H9 (cell line): Measurements from ENCODE around the gene MROH2B. TPM values are rescaled to one million over a fixed set of nuclear protein-coding genes. Genes with fewer than 3 reads are reported as not detected.

Experiments used
- DNase-seq: peaks from one replicate; pipeline ENCODE4 v3.0.0-alpha.2; 2017
- H2AFZ ChIP-seq: one replicate; pipeline ENCODE4 v1.6.1; 2013; ENCODE audit warnings: mild to moderate bottlenecking, low read length, control low read depth, moderate library complexity
- H2AK5ac ChIP-seq: 2 replicates; pipeline ENCODE4 v1.6.1; 2013; ENCODE audit warnings: low read length, control low read depth, mixed read lengths; ENCODE audit not compliant: insufficient read length
- H2BK120ac ChIP-seq: one replicate; pipeline ENCODE4 v1.6.1; 2013; ENCODE audit warnings: low read depth, mild to moderate bottlenecking, low read length, control low read depth, inconsistent platforms; ENCODE audit not compliant: poor library complexity, severe bottlenecking
- H2BK12ac ChIP-seq: 2 replicates; pipeline ENCODE4 v1.6.1; 2013; ENCODE audit warnings: low read length, control low read depth, mixed read lengths, low read depth; ENCODE audit not compliant: insufficient read length
- H2BK15ac ChIP-seq: 2 replicates; pipeline ENCODE4 v1.6.1; 2013; ENCODE audit warnings: low read depth, low read length, control low read depth
- H2BK20ac ChIP-seq: one replicate; pipeline ENCODE4 v1.6.1; 2013; ENCODE audit warnings: low read depth, mild to moderate bottlenecking, low read length, control low read depth, inconsistent platforms; ENCODE audit not compliant: poor library complexity, severe bottlenecking
- H2BK5ac ChIP-seq: 2 replicates; pipeline ENCODE4 v1.6.1; 2013; ENCODE audit warnings: low read length, control low read depth, mixed read lengths; ENCODE audit not compliant: insufficient read length
- H3K14ac ChIP-seq: 2 replicates; pipeline ENCODE4 v1.6.1; 2013; ENCODE audit warnings: low read length, control low read depth; ENCODE audit not compliant: insufficient read depth
- H3K18ac ChIP-seq: 2 replicates; pipeline ENCODE4 v1.6.1; 2013; ENCODE audit warnings: low read depth, mild to moderate bottlenecking, mixed read lengths, low read length, control low read depth; ENCODE audit not compliant: insufficient read length
- H3K23ac ChIP-seq: 2 replicates; pipeline ENCODE4 v1.6.1; 2013; ENCODE audit warnings: low read length, control low read depth, mixed read lengths, low read depth; ENCODE audit not compliant: insufficient read length
- H3K23me2 ChIP-seq: 2 replicates; pipeline ENCODE4 v1.6.1; 2013; ENCODE audit warnings: low read depth, mild to moderate bottlenecking, mixed read lengths, low read length, control low read depth; ENCODE audit not compliant: insufficient read length, poor library complexity, severe bottlenecking
- H3K27ac ChIP-seq: 2 replicates; pipeline ENCODE4 v1.5.1; 2013; ENCODE audit warnings: low read length, control low read depth, mixed read lengths, low read depth; ENCODE audit not compliant: insufficient read length
- H3K27me3 ChIP-seq: 2 replicates; pipeline ENCODE4 v1.6.1; 2013; ENCODE audit warnings: low read length, control low read depth, inconsistent platforms; ENCODE audit not compliant: insufficient read depth
- H3K4ac ChIP-seq: 2 replicates; pipeline ENCODE4 v1.6.1; 2013; ENCODE audit warnings: low read depth, mild to moderate bottlenecking, control low read depth, inconsistent platforms, low read length, moderate library complexity
- H3K4me1 ChIP-seq: 2 replicates; pipeline ENCODE4 v1.6.1; 2013; ENCODE audit warnings: low read length, control low read depth, inconsistent platforms; ENCODE audit not compliant: insufficient read depth
- H3K4me2 ChIP-seq: 2 replicates; pipeline ENCODE4 v1.6.1; 2013; ENCODE audit warnings: low read length, control low read depth, mixed read lengths; ENCODE audit not compliant: insufficient read length, insufficient read depth
- H3K56ac ChIP-seq: 2 replicates; pipeline ENCODE4 v1.6.1; 2013; ENCODE audit warnings: low read depth, mild to moderate bottlenecking, mixed read lengths, low read length, control low read depth; ENCODE audit not compliant: insufficient read length
- H3K79me1 ChIP-seq: 2 replicates; pipeline ENCODE4 v1.6.1; 2013; ENCODE audit warnings: low read depth, mild to moderate bottlenecking, moderate library complexity, low read length, control low read depth, inconsistent platforms; ENCODE audit not compliant: insufficient read depth, poor library complexity, severe bottlenecking
- H3K79me2 ChIP-seq: 2 replicates; pipeline ENCODE4 v1.6.1; 2013; ENCODE audit warnings: low read length, control low read depth, inconsistent platforms; ENCODE audit not compliant: insufficient read depth
- H3K9ac ChIP-seq: 2 replicates; pipeline ENCODE4 v1.6.1; 2013; ENCODE audit warnings: low read length, control low read depth, mixed read lengths; ENCODE audit not compliant: insufficient read length; ENCODE audit errors: extremely low read depth
- H3K9me3 ChIP-seq: one replicate; pipeline ENCODE4 v1.6.1; 2013; ENCODE audit warnings: low read depth, low read length, inconsistent platforms; ENCODE audit not compliant: control insufficient read depth
- H3T11ph ChIP-seq: one replicate; pipeline ENCODE4 v1.6.1; 2013; ENCODE audit warnings: mild to moderate bottlenecking, low read length, control low read depth, inconsistent platforms
- H4K20me1 ChIP-seq: one replicate; pipeline ENCODE4 v1.6.1; 2013; ENCODE audit not compliant: control insufficient read depth, insufficient read length, insufficient read depth
- H4K5ac ChIP-seq: 2 replicates; pipeline ENCODE4 v1.6.1; 2013; ENCODE audit warnings: low read depth, mild to moderate bottlenecking, mixed read lengths, low read length, control low read depth; ENCODE audit not compliant: insufficient read length
- H4K8ac ChIP-seq: replicated peaks from 2 replicates; pipeline ENCODE4 v1.6.1; 2013; ENCODE audit warnings: low read length, control low read depth, mixed read lengths, low read depth; ENCODE audit not compliant: insufficient read length
- H4K91ac ChIP-seq: 2 replicates; pipeline ENCODE4 v1.6.1; 2013; ENCODE audit warnings: low read depth, mild to moderate bottlenecking, moderate library complexity, mixed read lengths, low read length, control low read depth; ENCODE audit not compliant: insufficient read length
- H3K27ac Mint-ChIP-seq, 3 experiments: 2 replicates in 2 of 3; 3 replicates in 1 of 3; pipeline ENCODE4 v1.8.0; 2020 to 2021; ENCODE audit warnings: mixed read lengths in 3 of 3, mild to moderate bottlenecking in 1 of 3, moderate library complexity in 1 of 3
- H3K27me3 Mint-ChIP-seq: 2 replicates; pipeline ENCODE4 v1.8.0; 2021; ENCODE audit warnings: low read depth, mild to moderate bottlenecking, moderate library complexity, mixed read lengths
- H3K36me3 Mint-ChIP-seq, 3 experiments: 2 replicates in 2 of 3; 3 replicates in 1 of 3; pipeline ENCODE4 v1.8.0; 2020 to 2021; ENCODE audit warnings: low read depth in 3 of 3, mixed read lengths in 3 of 3; ENCODE audit not compliant: insufficient read depth in 1 of 3
- H3K4me1 Mint-ChIP-seq, 2 experiments: 2 replicates each; pipeline ENCODE4 v1.8.0; 2020; ENCODE audit warnings: mixed read lengths in 2 of 2
- H3K4me3 Mint-ChIP-seq, 2 experiments: 2 replicates in 1 of 2; 3 replicates in 1 of 2; pipeline ENCODE4 v1.8.0; 2020 to 2021; ENCODE audit warnings: mild to moderate bottlenecking in 2 of 2, mixed read lengths in 2 of 2, moderate library complexity in 1 of 2
- H3K9me3 Mint-ChIP-seq, 2 experiments: 2 replicates in 1 of 2; 3 replicates in 1 of 2; pipeline ENCODE4 v1.8.0; 2020; ENCODE audit warnings: mild to moderate bottlenecking in 2 of 2, mixed read lengths in 2 of 2, moderate library complexity in 1 of 2
- CTCF ChIP-seq: fragments of 200-600 bp; sonication (generic); conservative IDR thresholded peaks from 3 replicates; pipeline ENCODE4 v1.8.0; 2021; ENCODE audit warnings: antibody characterized with exemption, mild to moderate bottlenecking
- WGBS: extraction: QIAGEN DNeasy Blood & Tissue Kit; methylation state at CpG from one replicate; pipeline ENCODE4 v1.1.7; 2013; ENCODE audit warnings: missing lambda C conversion rate, low lambda C conversion rate, mixed read lengths; ENCODE audit not compliant: insufficient read length; ENCODE audit errors: extremely low coverage; 5-methylcytosine and 5-hydroxymethylcytosine counted together
- total RNA-seq: library from RNA; stranded (reverse); gene quantifications from 2 replicates; pipeline ENCODE4 v1.2.1, GENCODE V29; 2021

The MROH2B gene
- total RNA-seq, 1 experiment from 2014 or later, result not detected

GRCh38 chr5:41065691-41066335 is 5.3 kb downstream of the MROH2B start:
- no CpG with 5 or more reads among the region's 6 CpGs for WGBS
- no peak overlapping the region for H2BK5ac ChIP-seq
- no peak overlapping the region for H4K8ac ChIP-seq

More at GRCh38 chr5:41065691-41066335, 5.3 kb downstream of the MROH2B start:
- H3K18ac ChIP-seq, result no peak overlapping the region
- H3K14ac ChIP-seq, result no peak overlapping the region
- DNase-seq, result no peak
- no peaks in the 10 kb centered on the region for H3K9me3 ChIP-seq
- H3K23me2 ChIP-seq, result no peaks in the 10 kb centered on the region
- no peaks in the 10 kb centered on the region for H3K79me2 ChIP-seq
- H3K79me1 ChIP-seq, result no peaks in the 10 kb centered on the region
- H2BK15ac ChIP-seq, result no peak overlapping the region
- Mint-ChIP-seq H3K36me3 (no peaks in the 10 kb centered on the region), H3K4me3 (no peak overlapping the region), H3K9me3 (no peaks in the 10 kb centered on the region), H3K27ac (no peak overlapping the region), H3K4me1 (peaks cover 15 to 21% of the 10 kb centered on the region in 2 experiments), H3K27me3 (no peaks in the 10 kb centered on the region)
- no peak overlapping the region for H4K91ac ChIP-seq
- H3K23ac ChIP-seq, result no peak overlapping the region
- H4K20me1 ChIP-seq, result no peaks in the 10 kb centered on the region
- TF ChIP-seq CTCF, result no peak
- no peak overlapping the region for H2BK120ac ChIP-seq
- no peak overlapping the region for H3K4ac ChIP-seq
- H2AK5ac ChIP-seq, result no peak overlapping the region
- no peak overlapping the region for H4K5ac ChIP-seq
- H3T11ph ChIP-seq, result no peak overlapping the region
- peaks cover 2% of the 10 kb centered on the region; the same call in 1 of the 2 replicates for H3K4me1 ChIP-seq
- H3K56ac ChIP-seq, result no peak overlapping the region
- no peak overlapping the region for H2BK20ac ChIP-seq
- no peak overlapping the region for H3K27ac ChIP-seq
- no peak overlapping the region for H3K9ac ChIP-seq
- H2BK12ac ChIP-seq, result no peak overlapping the region
- H2AFZ ChIP-seq, result no peak overlapping the region
- H3K27me3 ChIP-seq, result no peaks in the 10 kb centered on the region
- H3K4me2 ChIP-seq, result no peak overlapping the region
